NT2/D1 (cell line): ENCODE data around the gene PRL.
A peak's percentile ranks its signal among the peaks of the same experiment; 100 is the strongest.

Source experiments
- DNase-seq: peaks from one replicate; pipeline ENCODE4 v3.0.0-alpha.2; 2011; ENCODE audit warnings: low read depth, low spot score
- H3K27me3 ChIP-seq: 2 replicates; pipeline ENCODE4 v1.6.0; 2011; ENCODE audit warnings: mild to moderate bottlenecking; ENCODE audit not compliant: insufficient read length, insufficient read depth
- H3K36me3 ChIP-seq: 2 replicates; pipeline ENCODE4 v1.6.1; 2011; ENCODE audit warnings: mild to moderate bottlenecking, low read length, mixed read lengths; ENCODE audit not compliant: insufficient read depth, insufficient read length
- H3K4me1 ChIP-seq: 2 replicates; pipeline ENCODE4 v1.5.1; 2011; ENCODE audit not compliant: insufficient read depth, insufficient read length
- H3K4me3 ChIP-seq: 2 replicates; pipeline ENCODE4 v1.5.1; 2011; ENCODE audit warnings: low read depth; ENCODE audit not compliant: insufficient read length
- H3K9ac ChIP-seq: 2 replicates; pipeline ENCODE4 v1.6.0; 2011; ENCODE audit warnings: low read depth; ENCODE audit not compliant: insufficient read length
- H3K9me3 ChIP-seq: 2 replicates; pipeline ENCODE4 v1.5.1; 2011; ENCODE audit warnings: mild to moderate bottlenecking, low read length; ENCODE audit not compliant: insufficient read depth
- SUZ12 ChIP-seq: IDR thresholded peaks from 2 replicates; pipeline ENCODE4 v1.6.1; 2011; ENCODE audit not compliant: insufficient read length, insufficient read depth; ENCODE audit errors: extremely low read depth
- YY1 ChIP-seq: IDR thresholded peaks from 2 replicates; pipeline ENCODE4 v1.6.1; 2011; ENCODE audit not compliant: insufficient read length, insufficient read depth
- ZNF274 ChIP-seq: IDR thresholded peaks from 2 replicates; pipeline ENCODE4 v1.6.1; 2011; ENCODE audit warnings: mild to moderate bottlenecking, low read depth, low read length

Gene PRL

GRCh38 chr6:22254886-22255285, 42.0 kb downstream of the PRL start:
- no peak for DNase-seq
- Histone ChIP-seq H3K9me3 (peaks cover 4% of the 10 kb centered on the region; the same call in 1 of the 2 replicates), H3K9ac (no peak overlapping the region), H3K36me3 (no peaks in the 10 kb centered on the region), H3K4me1 (no peaks in the 10 kb centered on the region), H3K27me3 (no peaks in the 10 kb centered on the region), H3K4me3 (no peak overlapping the region)
- TF ChIP-seq ZNF274 (no peak), SUZ12 (no peak), YY1 (no peak)

- no peaks in the 10 kb centered on the region for H3K27me3 ChIP-seq
- H3K4me1 ChIP-seq: no peaks in the 10 kb centered on the region
- no peak overlapping the region for H3K4me3 ChIP-seq
- TF ChIP-seq ZNF274 (no peak), YY1 (no peak), SUZ12 (no peak)
- no peak for DNase-seq
- no peaks in the 10 kb centered on the region for H3K36me3 ChIP-seq
- H3K9ac ChIP-seq: no peak overlapping the region
- H3K9me3 ChIP-seq: peaks cover 4% of the 10 kb centered on the region; the same call in 1 of the 2 replicates
Observed at GRCh38 chr6:22253955-22254655, 42.7 kb downstream of the PRL start.

- no peak for DNase-seq
- H3K9me3 ChIP-seq: no peaks in the 10 kb centered on the region
- TF ChIP-seq ZNF274: no peak
- no peak for TF ChIP-seq YY1
- TF ChIP-seq SUZ12: no peak
- no peak overlapping the region for H3K9ac ChIP-seq
- no peaks in the 10 kb centered on the region for H3K4me1 ChIP-seq
- H3K4me3 ChIP-seq: no peak overlapping the region
- H3K36me3 ChIP-seq: no peaks in the 10 kb centered on the region
- no peaks in the 10 kb centered on the region for H3K27me3 ChIP-seq
Observed at GRCh38 chr6:22251348-22251747, 45.5 kb downstream of the PRL start.

GRCh38 chr6:22250486-22250885, 46.4 kb downstream of the PRL start:
- TF ChIP-seq YY1 (no peak), ZNF274 (no peak), SUZ12 (no peak)
- Histone ChIP-seq H3K36me3 (no peaks in the 10 kb centered on the region), H3K27me3 (no peaks in the 10 kb centered on the region), H3K4me1 (no peaks in the 10 kb centered on the region), H3K9ac (no peak overlapping the region), H3K4me3 (no peak overlapping the region), H3K9me3 (no peaks in the 10 kb centered on the region)
- peak; percentile 46 for DNase-seq

GRCh38 chr6:22249711-22250350, 47.0 kb downstream of the PRL start:
- no peaks in the 10 kb centered on the region for H3K9me3 ChIP-seq
- DNase-seq: no peak

GRCh38 chr6:22248513-22249308, 48.1 kb downstream of the PRL start:
- H3K27me3 ChIP-seq: no peaks in the 10 kb centered on the region
- DNase-seq: no peak
- no peak overlapping the region for H3K9ac ChIP-seq
- no peaks in the 10 kb centered on the region for H3K4me1 ChIP-seq
- no peak overlapping the region for H3K4me3 ChIP-seq
- H3K9me3 ChIP-seq: no peaks in the 10 kb centered on the region
- TF ChIP-seq ZNF274 (no peak), SUZ12 (no peak), YY1 (no peak)
- H3K36me3 ChIP-seq: no peaks in the 10 kb centered on the region

More at GRCh38 chr6:22249711-22250350, 47.0 kb downstream of the PRL start:
- Histone ChIP-seq H3K9ac (no peak overlapping the region), H3K4me1 (no peaks in the 10 kb centered on the region), H3K4me3 (no peak overlapping the region), H3K36me3 (no peaks in the 10 kb centered on the region), H3K27me3 (no peaks in the 10 kb centered on the region)
- no peak for TF ChIP-seq YY1
- TF ChIP-seq SUZ12: no peak
- TF ChIP-seq ZNF274: no peak
